ENCODE measurements around the gene ESPNL. TPM values are rescaled to one million over a fixed set of nuclear protein-coding genes. Genes with fewer than 3 reads are reported as not detected.

ESPNL gene
- total and polyA plus RNA-seq, 9 of the 15 experiments (the other 6 are each of a cell fraction or from before 2014, with no cell fraction given), result 0.03 to 0.09 (median 0.05) TPM; not detected in 3

DNA sequence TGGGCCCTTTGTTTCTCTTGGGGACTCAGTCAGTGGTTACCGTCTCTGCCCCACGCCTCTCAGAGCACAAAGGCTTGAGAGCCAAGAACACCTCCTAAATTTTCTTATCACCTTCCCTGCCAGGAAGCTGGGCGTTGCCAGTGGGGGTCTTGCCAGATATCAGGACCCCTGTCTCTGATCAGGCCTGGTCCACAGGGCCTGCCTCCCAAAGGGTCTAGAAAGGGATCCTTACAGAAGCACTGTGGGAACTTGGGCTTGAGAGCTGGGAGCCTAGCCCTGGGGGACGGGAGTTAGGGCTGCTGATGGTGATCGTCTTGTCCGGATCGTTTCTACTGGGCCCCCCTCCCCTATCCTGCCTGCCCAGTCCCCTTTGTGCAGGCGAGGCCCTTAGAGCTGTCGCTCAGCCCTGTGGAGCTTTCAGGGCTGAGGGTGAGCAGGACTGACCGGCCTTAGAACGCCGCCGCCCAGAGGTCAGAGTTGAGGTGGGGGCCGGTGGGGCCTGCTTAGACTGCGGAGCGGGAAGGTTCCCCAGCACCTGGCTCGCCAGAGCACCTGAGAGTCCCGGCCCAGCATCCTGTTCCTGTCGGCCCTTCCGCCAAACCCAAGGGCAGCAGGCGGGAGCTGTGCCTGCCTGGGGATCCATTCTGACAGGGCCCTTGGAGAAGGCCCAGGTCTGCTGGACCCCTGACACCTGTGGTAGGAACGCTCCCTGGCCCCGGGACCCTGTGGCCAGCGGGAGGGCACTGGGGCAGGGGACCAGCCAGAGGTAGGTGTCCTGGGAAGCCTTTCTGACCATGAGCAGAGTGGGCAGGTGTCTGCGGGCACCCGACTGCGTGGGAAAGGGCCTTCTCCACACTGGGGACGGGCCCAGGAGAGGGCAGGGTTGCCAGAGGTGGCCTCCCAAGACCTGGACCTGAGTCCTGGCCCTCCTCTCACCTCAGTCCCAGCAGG lies 956 bp downstream of the ESPNL start:
- no peak overlapping the region for H2AFZ ChIP-seq (ENCODE audit: low read depth, low read length)
- in situ Hi-C loops (cut with MboI), result loop anchor here (10.0 kb wide), 1 partner anchor 246 kb away; the partner anchor contains the start of gene RAMP1
- intact Hi-C loops (cut with micrococcal nuclease), result no loop called here
- H3K79me2 ChIP-seq (ENCODE audit: control insufficient read depth, insufficient read depth, low read length), result no peaks in the 10 kb centered on the region
- H3K4me2 ChIP-seq (ENCODE audit: insufficient read depth, low read length), result no peak overlapping the region
- ChIA-PET CTCF (ENCODE audit: low intra/inter-chr PET ratio) (no interaction called here), POLR2A (interaction anchor here (2.0 kb wide), 1 partner anchor 10 kb away, joined by 4 read pairs; no protein-coding TSS in a partner anchor)
- H3K4me3 ChIP-seq, result no peak overlapping the region
- no peak for DNase-seq (ENCODE audit: extremely low read depth in 1 of 4, low spot score in 3 of 4)
- no peaks in the 10 kb centered on the region for H3K9me3 ChIP-seq (replicated peaks; ENCODE audit: control insufficient read depth, insufficient read depth, low read depth, low read length)
- no peak overlapping the region for H3K27ac ChIP-seq (ENCODE audit: extremely low read depth, low read depth, low read length)
- H3K27me3 ChIP-seq (ENCODE audit: control insufficient read depth in 2 of 2, insufficient read depth in 2 of 2, low read length in 2 of 2), result no peaks in the 10 kb centered on the region
- no TSS peak for BruUV-seq (replicated peaks)
- no peaks in the 10 kb centered on the region; the same call in 2 of the 3 replicates for H3K36me3 ChIP-seq (ENCODE audit: control insufficient read depth, insufficient read depth, low read length)
- H4K20me1 ChIP-seq (replicated peaks; ENCODE audit: control insufficient read depth, insufficient read depth, low read length), result no peaks in the 10 kb centered on the region
- H3K9me1 ChIP-seq (ENCODE audit: control insufficient read depth, insufficient read depth, low read length), result peaks cover 3% of the 10 kb centered on the region
- FAIRE-seq, result no peak
- 73% methylated on average over 7 of the region's 28 CpGs for WGBS (ENCODE audit: insufficient coverage, low coverage, missing lambda C conversion rate)
- no peak for TF ChIP-seq MYNN (IDR thresholded peaks at IDR 0.05)
- TF ChIP-seq MYNN (CRISPR knock-in tag; IDR thresholded peaks at IDR 0.05), result no peak
- no peak for TF ChIP-seq HMGN3 (IDR thresholded peaks at IDR 0.05; ENCODE audit: borderline replicate concordance, extremely low read depth, insufficient read length, low read depth, low read length)
- TF ChIP-seq RB1 (IDR thresholded peaks at IDR 0.05; ENCODE audit: low read depth), result no peak
- peak overlapping the region in 1 of 2 experiments; percentile 26; a peak in 1 of 4 replicates for H3K9ac ChIP-seq (ENCODE audit: insufficient read depth in 1 of 2, low read depth in 2 of 2, low read length in 2 of 2)
- H3K4me1 ChIP-seq (replicated peaks in 1 of 2; ENCODE audit: control insufficient read depth in 2 of 2, insufficient read depth in 2 of 2, low read length in 2 of 2), result peaks cover 6 to 52% of the 10 kb centered on the region in 2 experiments; a peak in 3 of 5 replicates
- ATAC-seq, result no peak
